H7 (cell line): ENCODE data around the gene KIAA1614. TPM values are rescaled to one million over a fixed set of nuclear protein-coding genes. Genes with fewer than 3 reads are reported as not detected.

ENCODE experiments used
- DNase-seq: peaks from one replicate; pipeline ENCODE4 v3.0.0; 2012
- H3K27me3 ChIP-seq: 2 replicates; pipeline ENCODE4 v1.6.0; 2011; ENCODE audit warnings: mild to moderate bottlenecking, low read length; ENCODE audit not compliant: control insufficient read depth, insufficient read depth
- H3K36me3 ChIP-seq: replicated peaks from 2 replicates; pipeline ENCODE4 v1.5.1; 2011; ENCODE audit warnings: low read length; ENCODE audit not compliant: control insufficient read depth, insufficient read depth
- H3K4me3 ChIP-seq: 2 replicates; pipeline ENCODE4 v1.5.1; 2011; ENCODE audit warnings: low read depth, mild to moderate bottlenecking, control low read depth, low read length, moderate library complexity; ENCODE audit not compliant: insufficient read depth
- total RNA-seq: library from RNA; depleted of rRNA; stranded (reverse); fragments of >200 nt; shearing (Covaris generic); gene quantifications from 2 replicates; pipeline ENCODE4 v1.2.3, GENCODE V29; 2014

Gene KIAA1614
- total RNA-seq, 1 experiment from 2014 or later = 3.4 TPM

GRCh38 chr1:180916771-180917170 is 4.1 kb downstream of the KIAA1614 start:
- peaks cover 23% of the 10 kb centered on the region for H3K27me3 ChIP-seq
- no peaks in the 10 kb centered on the region for H3K36me3 ChIP-seq
- H3K4me3 ChIP-seq = no peak overlapping the region
- no peak for DNase-seq

DNA sequence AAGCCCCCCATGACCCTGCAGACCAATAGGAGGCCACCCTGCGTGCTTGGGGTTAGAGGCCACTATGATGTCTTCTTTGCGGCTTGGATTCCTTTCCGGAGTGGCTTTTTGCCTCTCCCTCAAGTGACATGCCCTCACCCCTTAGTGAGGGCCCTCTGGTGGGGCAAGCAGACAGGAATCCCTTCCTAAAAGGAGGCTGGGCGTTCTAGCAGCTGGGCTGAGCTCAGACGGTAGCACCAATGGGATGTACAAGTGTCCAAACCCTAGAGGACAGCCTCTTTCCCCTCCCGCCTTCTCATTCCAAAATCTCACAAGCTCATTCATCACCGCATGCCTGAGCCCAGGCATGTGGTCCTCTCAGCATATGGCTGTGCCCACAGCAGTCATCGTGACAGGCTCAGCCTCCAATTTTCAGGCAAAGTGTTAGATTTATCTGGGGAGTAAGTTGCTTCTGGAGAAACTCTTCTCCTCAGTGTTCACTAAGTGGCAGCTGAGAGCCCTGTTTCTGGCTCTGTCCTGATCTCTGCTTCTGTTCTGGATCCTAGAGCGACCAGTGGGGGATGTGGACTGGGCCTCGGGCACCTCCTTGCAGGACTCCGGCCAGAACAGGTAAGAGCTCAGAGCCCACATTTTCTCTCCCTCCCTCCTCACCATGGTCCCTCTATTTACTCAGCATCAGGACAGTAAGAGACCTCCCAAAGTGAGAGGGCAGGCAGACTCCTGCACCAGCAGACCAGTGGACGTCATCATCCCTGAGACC is 4.8 kb downstream of the KIAA1614 start:
- Histone ChIP-seq H3K36me3 (no peaks in the 10 kb centered on the region), H3K27me3 (peaks cover 17% of the 10 kb centered on the region), H3K4me3 (no peak overlapping the region)
- peak; percentile 80 for DNase-seq

GRCh38 chr1:180918519-180918918 is 5.8 kb downstream of the KIAA1614 start:
- DNase-seq = no peak
- no peaks in the 10 kb centered on the region for H3K36me3 ChIP-seq
- no peak overlapping the region for H3K4me3 ChIP-seq
- peaks cover 9% of the 10 kb centered on the region for H3K27me3 ChIP-seq

GRCh38 chr1:180919183-180919700 is 6.5 kb downstream of the KIAA1614 start:
- no peak for DNase-seq
- H3K36me3 ChIP-seq = no peaks in the 10 kb centered on the region
- H3K4me3 ChIP-seq = no peak overlapping the region
- H3K27me3 ChIP-seq = peaks cover 2% of the 10 kb centered on the region

DNA sequence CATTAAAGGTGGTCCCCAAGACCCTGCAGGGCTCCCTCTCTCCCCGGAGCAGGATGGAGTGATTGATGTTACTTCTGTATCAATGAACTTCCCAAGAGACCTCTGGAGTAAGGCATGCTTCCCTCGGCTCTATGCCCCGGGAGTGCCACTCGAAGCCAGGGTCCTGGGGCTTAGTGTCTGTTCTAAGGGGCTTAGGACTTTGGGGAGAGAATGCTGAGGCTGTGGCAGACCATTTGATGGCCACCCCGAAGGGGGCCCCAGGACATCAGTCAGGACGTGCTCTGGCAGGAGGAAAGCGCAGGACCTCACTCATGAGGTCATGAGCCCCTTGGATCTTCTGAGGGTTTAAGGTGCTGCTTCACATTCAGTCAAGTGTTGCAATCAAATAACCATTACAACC is 7.5 kb downstream of the KIAA1614 start:
- no peak for DNase-seq
- Histone ChIP-seq H3K27me3 (peaks cover 2% of the 10 kb centered on the region; the same call in 1 of the 2 replicates), H3K36me3 (no peaks in the 10 kb centered on the region), H3K4me3 (no peak overlapping the region)

- peaks cover 2% of the 10 kb centered on the region; the same call in 1 of the 2 replicates for H3K27me3 ChIP-seq
- peak; percentile 72 for DNase-seq
- H3K4me3 ChIP-seq = no peak overlapping the region
- no peaks in the 10 kb centered on the region for H3K36me3 ChIP-seq
Observed at GRCh38 chr1:180920702-180921101, 8.0 kb downstream of the KIAA1614 start.

DNA sequence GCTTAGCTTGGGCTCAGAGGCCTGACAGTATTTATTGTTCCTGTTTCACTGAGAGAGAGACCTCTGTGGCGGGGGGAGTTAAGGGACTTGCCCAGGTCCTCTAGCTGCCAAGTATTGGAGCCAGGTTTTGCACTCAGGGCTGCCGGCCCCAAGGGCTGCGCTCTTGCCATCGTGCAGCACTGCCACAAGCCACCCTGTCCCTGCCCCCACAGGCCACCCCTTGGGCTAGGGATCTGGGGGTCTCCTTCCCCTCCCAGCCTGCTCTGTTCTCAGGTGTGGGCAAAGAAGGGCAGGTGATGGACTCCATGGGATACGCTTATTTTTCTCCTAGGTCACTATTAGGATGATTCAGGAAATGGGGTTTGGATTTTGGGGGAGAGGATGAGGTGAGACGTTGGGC is 8.7 kb downstream of the KIAA1614 start:
- no peaks in the 10 kb centered on the region for H3K36me3 ChIP-seq
- DNase-seq = no peak
- H3K4me3 ChIP-seq = no peak overlapping the region
- peaks cover 2% of the 10 kb centered on the region; the same call in 1 of the 2 replicates for H3K27me3 ChIP-seq

GRCh38 chr1:180921891-180922630 is 9.4 kb downstream of the KIAA1614 start:
- DNase-seq = no peak
- no peaks in the 10 kb centered on the region for H3K36me3 ChIP-seq
- H3K4me3 ChIP-seq = no peak overlapping the region
- peaks cover 2% of the 10 kb centered on the region; the same call in 1 of the 2 replicates for H3K27me3 ChIP-seq

DNA sequence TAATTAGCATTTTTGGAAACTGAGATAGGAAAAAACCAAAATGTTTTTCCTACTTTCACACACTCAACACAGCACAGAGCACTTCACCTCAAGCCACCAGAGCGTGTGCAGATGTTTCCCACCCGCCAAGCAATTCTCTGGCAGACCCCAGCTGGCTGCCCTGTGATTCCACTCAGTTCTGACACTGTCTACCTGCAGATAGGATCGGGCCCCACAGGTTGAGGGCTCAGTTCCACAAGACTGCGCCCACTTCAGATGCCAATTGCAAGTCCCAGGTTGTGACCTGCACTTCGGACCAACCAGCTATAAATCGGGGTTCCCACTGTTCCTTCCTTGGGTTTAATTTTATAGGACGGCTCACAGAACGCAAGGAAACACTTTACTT is 9.9 kb downstream of the KIAA1614 start:
- Histone ChIP-seq H3K36me3 (no peaks in the 10 kb centered on the region), H3K4me3 (no peak overlapping the region), H3K27me3 (peaks cover 2% of the 10 kb centered on the region; the same call in 1 of the 2 replicates)
- DNase-seq = no peak

DNA sequence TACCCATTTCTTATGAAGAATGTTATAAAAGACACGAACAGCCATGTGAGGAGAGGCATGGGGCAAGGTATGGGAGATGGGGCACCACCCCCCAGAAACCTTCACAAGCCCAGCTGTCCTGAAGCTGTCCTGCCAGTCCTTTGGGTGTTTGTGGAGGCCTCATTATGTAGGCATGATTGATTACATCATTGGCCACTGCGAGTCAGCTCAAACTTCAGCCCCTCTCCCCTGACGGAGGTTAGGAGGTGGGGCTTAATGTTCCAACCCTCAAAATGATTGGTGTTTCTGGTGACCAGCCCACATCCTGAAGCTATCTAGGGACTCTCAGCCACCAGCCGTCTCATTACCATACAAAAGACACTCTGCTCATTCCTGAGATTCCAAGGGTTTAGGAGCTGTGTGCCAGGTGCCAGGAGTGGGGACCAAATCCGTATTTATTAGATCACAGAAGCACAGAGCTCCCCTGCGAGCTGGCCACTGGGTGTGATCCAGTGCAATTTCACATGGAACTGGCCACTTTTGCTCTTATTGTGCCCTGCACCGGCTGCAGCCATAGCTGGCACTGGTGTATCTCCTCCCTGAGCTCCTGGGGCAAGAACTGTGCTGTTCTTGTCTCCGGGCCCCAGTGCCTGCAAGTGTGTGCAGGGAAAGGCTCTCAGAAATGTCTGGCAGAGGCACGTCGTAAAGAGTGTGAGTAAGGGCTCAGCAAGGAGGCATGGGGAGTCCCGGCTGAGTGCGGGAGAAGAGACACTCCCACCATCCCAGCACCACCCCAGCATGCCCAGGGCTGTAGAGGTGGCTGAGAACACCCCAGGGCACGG is 10.5 kb downstream of the KIAA1614 start:
- peak; percentile 92 for DNase-seq
- peak overlapping the region; percentile 14; the same call in 1 of the 2 replicates for H3K4me3 ChIP-seq
- peaks cover 2% of the 10 kb centered on the region; the same call in 1 of the 2 replicates for H3K27me3 ChIP-seq
- H3K36me3 ChIP-seq = no peaks in the 10 kb centered on the region

- peaks cover 2% of the 10 kb centered on the region; the same call in 1 of the 2 replicates for H3K27me3 ChIP-seq
- no peak for DNase-seq
- H3K4me3 ChIP-seq = no peak overlapping the region
- no peaks in the 10 kb centered on the region for H3K36me3 ChIP-seq
Observed at GRCh38 chr1:180923887-180924286, 11.2 kb downstream of the KIAA1614 start.

GRCh38 chr1:180924939-180925338 is 12.2 kb downstream of the KIAA1614 start:
- no peak for DNase-seq
- H3K36me3 ChIP-seq = no peaks in the 10 kb centered on the region; the same call in 1 of the 2 replicates
- peaks cover 2% of the 10 kb centered on the region; the same call in 1 of the 2 replicates for H3K27me3 ChIP-seq
- no peak overlapping the region for H3K4me3 ChIP-seq

GRCh38 chr1:180925471-180926051 is 12.9 kb downstream of the KIAA1614 start:
- no peak for DNase-seq
- H3K27me3 ChIP-seq = no peaks in the 10 kb centered on the region; the same call in 1 of the 2 replicates
- H3K4me3 ChIP-seq = no peak overlapping the region
- no peaks in the 10 kb centered on the region; the same call in 1 of the 2 replicates for H3K36me3 ChIP-seq
